ENCODE results near the gene CD180.

DNA sequence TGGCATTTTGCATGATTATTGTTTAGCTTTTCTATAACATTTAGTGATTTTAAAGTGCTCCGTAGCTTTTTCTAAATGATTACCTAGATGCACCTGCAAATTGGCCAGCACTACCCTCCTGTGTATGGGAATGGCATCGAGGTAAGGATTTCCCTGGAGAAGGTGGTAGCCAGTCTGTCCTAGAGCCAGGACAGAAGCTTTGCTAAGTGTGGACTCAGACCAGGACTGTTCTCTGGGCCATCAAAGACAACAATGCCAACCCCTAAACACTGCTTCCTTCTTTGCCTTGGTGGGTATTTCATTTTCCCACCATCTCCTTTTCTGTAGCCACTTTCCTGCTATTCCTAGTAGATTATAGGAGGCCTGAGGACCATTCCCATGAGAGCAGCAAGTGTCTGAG, 53.0 kb downstream of the CD180 start:
- TF ChIP-seq RNF2 (IDR thresholded peaks at IDR 0.05), result no peak
- no peak for TF ChIP-seq LEF1 (IDR thresholded peaks at IDR 0.05)
- TF ChIP-seq DACH1 (IDR thresholded peaks at IDR 0.05; ENCODE audit: partially characterized antibody), result no peak
- no peak for TF ChIP-seq EWSR1 (IDR thresholded peaks at IDR 0.05; ENCODE audit: borderline replicate concordance, low read depth, partially characterized antibody)
- TF ChIP-seq YY1 (IDR thresholded peaks at IDR 0.05; ENCODE audit: borderline replicate concordance in 1 of 3, control insufficient read depth in 1 of 3, extremely low read depth in 1 of 3, insufficient read depth in 3 of 3, insufficient read length in 1 of 3, insufficient replicate concordance in 2 of 3, low read depth in 1 of 3, low read length in 2 of 3), result no peak
- TF ChIP-seq MCM2 (IDR thresholded peaks at IDR 0.05; ENCODE audit: low read depth), result no peak
- TF ChIP-seq, protein P1, sequence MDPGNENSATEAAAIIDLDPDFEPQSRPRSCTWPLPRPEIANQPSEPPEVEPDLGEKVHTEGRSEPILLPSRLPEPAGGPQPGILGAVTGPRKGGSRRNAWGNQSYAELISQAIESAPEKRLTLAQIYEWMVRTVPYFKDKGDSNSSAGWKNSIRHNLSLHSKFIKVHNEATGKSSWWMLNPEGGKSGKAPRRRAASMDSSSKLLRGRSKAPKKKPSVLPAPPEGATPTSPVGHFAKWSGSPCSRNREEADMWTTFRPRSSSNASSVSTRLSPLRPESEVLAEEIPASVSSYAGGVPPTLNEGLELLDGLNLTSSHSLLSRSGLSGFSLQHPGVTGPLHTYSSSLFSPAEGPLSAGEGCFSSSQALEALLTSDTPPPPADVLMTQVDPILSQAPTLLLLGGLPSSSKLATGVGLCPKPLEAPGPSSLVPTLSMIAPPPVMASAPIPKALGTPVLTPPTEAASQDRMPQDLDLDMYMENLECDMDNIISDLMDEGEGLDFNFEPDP (CRISPR knock-in tag; IDR thresholded peaks at IDR 0.05), result no peak
- TF ChIP-seq, protein P2, sequence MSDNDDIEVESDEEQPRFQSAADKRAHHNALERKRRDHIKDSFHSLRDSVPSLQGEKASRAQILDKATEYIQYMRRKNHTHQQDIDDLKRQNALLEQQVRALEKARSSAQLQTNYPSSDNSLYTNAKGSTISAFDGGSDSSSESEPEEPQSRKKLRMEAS (CRISPR knock-in tag; IDR thresholded peaks at IDR 0.05), result no peak
- TF ChIP-seq EP300 (IDR thresholded peaks at IDR 0.05; ENCODE audit: low read length), result no peak

All from K562 (cell line).